ENCODE results near the gene PXT1.

PXT1 gene

DNA sequence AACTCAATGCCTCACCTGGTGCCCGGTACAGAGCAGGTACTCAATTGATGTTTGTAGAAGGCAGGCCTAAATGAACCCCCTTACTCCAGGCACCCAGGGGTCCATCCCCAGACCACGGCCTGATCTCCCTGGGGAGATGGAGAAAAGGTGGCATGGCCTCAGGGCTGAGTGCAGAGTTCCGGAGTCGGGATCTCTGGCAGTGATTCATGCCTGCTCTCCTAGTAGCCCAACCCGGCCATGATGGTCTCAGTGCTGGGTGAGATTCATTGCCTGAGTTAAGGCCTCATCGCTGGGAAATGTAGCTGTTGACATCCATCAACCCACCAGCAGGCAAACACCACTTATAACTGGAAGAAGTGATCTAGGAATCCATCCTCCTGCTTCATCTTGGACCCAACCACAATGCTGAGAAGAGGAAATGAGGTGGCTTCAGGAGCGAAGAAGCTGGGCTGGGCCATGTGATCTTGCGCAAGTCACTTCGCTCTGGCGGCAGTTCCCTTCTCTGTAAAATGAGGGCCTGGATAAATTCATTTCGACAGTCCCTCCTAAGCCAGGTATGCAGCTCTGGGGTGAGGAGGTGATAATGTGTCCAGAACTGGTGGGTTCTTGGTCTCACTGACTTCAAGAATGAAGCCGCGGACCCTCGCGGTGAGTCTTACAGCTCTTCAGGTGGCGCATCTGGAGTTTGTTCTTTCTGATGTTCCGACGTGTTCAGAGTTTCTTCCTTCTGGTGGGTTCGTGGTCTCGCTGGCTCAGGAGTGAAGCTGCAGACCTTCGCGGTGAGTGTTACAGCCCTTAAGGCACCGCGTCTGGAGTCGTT is 79.9 kb downstream of the PXT1 start:
- H3K4me3 ChIP-seq (ENCODE audit: low read length), result no peak overlapping the region
- no peak for DNase-seq (ENCODE audit: low read depth)
- TF ChIP-seq, protein P1, sequence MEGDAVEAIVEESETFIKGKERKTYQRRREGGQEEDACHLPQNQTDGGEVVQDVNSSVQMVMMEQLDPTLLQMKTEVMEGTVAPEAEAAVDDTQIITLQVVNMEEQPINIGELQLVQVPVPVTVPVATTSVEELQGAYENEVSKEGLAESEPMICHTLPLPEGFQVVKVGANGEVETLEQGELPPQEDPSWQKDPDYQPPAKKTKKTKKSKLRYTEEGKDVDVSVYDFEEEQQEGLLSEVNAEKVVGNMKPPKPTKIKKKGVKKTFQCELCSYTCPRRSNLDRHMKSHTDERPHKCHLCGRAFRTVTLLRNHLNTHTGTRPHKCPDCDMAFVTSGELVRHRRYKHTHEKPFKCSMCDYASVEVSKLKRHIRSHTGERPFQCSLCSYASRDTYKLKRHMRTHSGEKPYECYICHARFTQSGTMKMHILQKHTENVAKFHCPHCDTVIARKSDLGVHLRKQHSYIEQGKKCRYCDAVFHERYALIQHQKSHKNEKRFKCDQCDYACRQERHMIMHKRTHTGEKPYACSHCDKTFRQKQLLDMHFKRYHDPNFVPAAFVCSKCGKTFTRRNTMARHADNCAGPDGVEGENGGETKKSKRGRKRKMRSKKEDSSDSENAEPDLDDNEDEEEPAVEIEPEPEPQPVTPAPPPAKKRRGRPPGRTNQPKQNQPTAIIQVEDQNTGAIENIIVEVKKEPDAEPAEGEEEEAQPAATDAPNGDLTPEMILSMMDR (conservative IDR thresholded peaks at IDR 0.05; ENCODE audit: low read length), result no peak

DNA sequence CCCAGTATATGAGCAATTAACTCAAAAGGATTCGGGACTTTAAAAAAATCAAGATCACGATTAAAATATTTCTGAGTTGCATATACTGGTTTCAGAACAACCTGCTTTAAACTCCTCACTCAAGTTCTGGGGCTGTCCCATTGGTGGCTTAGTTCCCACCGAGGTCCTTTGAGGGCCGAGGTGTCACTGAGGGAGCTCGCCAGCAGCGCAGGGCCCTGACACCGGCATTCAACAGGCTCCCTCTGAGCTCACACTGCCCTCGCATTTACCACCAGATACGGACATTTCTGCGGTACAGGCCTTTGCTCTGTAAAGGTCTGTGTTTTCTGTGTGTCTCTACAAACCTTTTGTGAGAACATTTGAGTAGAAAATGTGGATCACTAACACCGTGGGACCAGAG is 81.6 kb downstream of the PXT1 start:
- no peak overlapping the region for H3K4me3 ChIP-seq (ENCODE audit: low read length)
- TF ChIP-seq, protein P1 (conservative IDR thresholded peaks at IDR 0.05; ENCODE audit: low read length), result no peak
- DNase-seq (ENCODE audit: low read depth), result no peak

DNA sequence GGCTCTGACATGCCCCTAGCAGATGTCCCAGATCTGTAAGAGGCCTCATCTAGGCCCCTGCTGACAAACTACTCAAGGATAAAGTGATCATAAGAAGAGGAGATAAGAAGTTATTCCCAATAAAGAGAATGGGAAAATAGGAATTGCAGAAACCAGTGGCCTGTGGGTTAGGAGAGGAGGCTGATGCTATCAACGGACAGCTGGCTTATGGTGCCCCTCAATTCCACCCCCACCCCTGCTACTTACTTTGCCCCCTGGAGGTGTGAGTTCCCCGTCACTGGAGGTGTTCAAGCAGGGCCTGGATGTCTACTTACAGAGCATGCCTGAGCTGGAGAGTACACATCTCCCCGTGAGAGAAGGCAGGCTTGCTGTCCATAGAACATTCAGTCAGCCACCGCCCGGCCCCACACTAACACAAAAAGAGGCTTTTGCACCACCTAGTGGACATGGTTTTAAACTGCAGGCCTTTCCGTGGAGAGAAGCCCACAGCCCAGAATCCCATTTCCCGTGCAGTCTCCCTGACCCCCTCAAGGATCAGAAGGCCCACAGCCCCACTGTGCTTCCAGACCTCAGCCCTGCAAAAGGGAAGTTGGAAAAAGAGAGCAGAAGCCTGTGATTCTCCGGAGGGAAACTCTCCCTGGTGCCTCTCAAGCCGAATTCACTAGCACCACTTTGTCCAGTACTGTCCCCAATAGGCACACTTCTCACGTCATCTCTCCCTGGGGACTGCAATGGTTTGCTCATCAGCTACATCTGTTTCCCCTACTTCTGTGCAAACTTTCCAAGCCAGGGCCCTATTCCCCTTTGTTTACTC is 82.2 kb downstream of the PXT1 start:
- TF ChIP-seq, protein P1 (conservative IDR thresholded peaks at IDR 0.05; ENCODE audit: low read length), result peak; percentile 85

GRCh38 chr6:36358226-36358915 is 84.3 kb downstream of the PXT1 start:
- no peak overlapping the region for H3K4me3 ChIP-seq (ENCODE audit: low read length)
- no peak for DNase-seq (ENCODE audit: low read depth)
- TF ChIP-seq, protein P1 (conservative IDR thresholded peaks at IDR 0.05; ENCODE audit: low read length), result no peak

More for the DNA sequence above, 82.2 kb downstream of the PXT1 start:
- no peak overlapping the region for H3K4me3 ChIP-seq (ENCODE audit: low read length)
- peak; percentile 69 for DNase-seq (ENCODE audit: low read depth)

- DNase-seq (ENCODE audit: low read depth), result no peak
- no peak overlapping the region for H3K4me3 ChIP-seq (ENCODE audit: low read length)
- TF ChIP-seq, protein P1 (conservative IDR thresholded peaks at IDR 0.05; ENCODE audit: low read length), result no peak
Measured at GRCh38 chr6:36357872-36358225, 84.8 kb downstream of the PXT1 start.

- TF ChIP-seq, protein P1 (conservative IDR thresholded peaks at IDR 0.05; ENCODE audit: low read length), result no peak
- DNase-seq (ENCODE audit: low read depth), result no peak
Measured at GRCh38 chr6:36355819-36356218, 86.8 kb downstream of the PXT1 start.

More at GRCh38 chr6:36355819-36356218, 86.8 kb downstream of the PXT1 start:
- H3K4me3 ChIP-seq (ENCODE audit: low read length), result no peak overlapping the region
